H1 (cell line): ENCODE measurements around the gene SPEF2. TPM values are rescaled to one million over a fixed set of nuclear protein-coding genes. Genes with fewer than 3 reads are reported as not detected.

Experiments used
- CTCF ChIA-PET: fragments of 300-600 bp; sonication (Branson Sonifier 250); formaldehyde crosslinking; loops from one replicate; lab custom pipeline; 2021; ENCODE audit not compliant: partially characterized antibody; lab: Charles Lee
- POLR2A ChIA-PET: fragments of 300-600 bp; sonication (Branson Sonifier 250); formaldehyde crosslinking; loops from one replicate; lab custom pipeline; 2021; ENCODE audit warnings: inconsistent platforms; ENCODE audit not compliant: partially characterized antibody; lab: Charles Lee
- DNase-seq, 2 experiments: peaks; one replicate each; pipeline versions ENCODE4 v3.0.0 to v3.0.0-alpha.2; 2010 to 2022; ENCODE audit warnings: low spot score in 2 of 2, low read depth in 1 of 2, mixed read lengths in 1 of 2
- FAIRE-seq: peaks from 2 replicates; lab custom pipeline; 2011; peaks lifted over from hg19 to GRCh38; lab: Jason Lieb, UNC
- H2AFZ ChIP-seq: 2 replicates; pipeline ENCODE4 v1.8.1; 2012; ENCODE audit warnings: low read length, inconsistent platforms
- H2AK5ac ChIP-seq: 2 replicates; pipeline ENCODE4 v1.6.1; 2013; ENCODE audit warnings: low read depth, low read length
- H2BK120ac ChIP-seq: replicated peaks from 2 replicates; pipeline ENCODE3; 2013; ENCODE audit warnings: low read depth, low read length, inconsistent platforms
- H2BK12ac ChIP-seq: 2 replicates; pipeline ENCODE4 v1.6.1; 2013; ENCODE audit warnings: low read depth, low read length
- H2BK15ac ChIP-seq: 2 replicates; pipeline ENCODE4 v1.6.1; 2013; ENCODE audit warnings: low read length
- H2BK20ac ChIP-seq: 2 replicates; pipeline ENCODE4 v1.6.1; 2013; ENCODE audit warnings: low read length
- H2BK5ac ChIP-seq: 2 replicates; pipeline ENCODE4 v1.6.1; 2013; ENCODE audit warnings: low read depth, low read length
- H3K14ac ChIP-seq: 2 replicates; pipeline ENCODE4 v1.6.1; 2013; ENCODE audit warnings: inconsistent platforms; ENCODE audit not compliant: insufficient read length
- H3K18ac ChIP-seq: 2 replicates; pipeline ENCODE4 v1.6.1; 2013; ENCODE audit warnings: low read length; ENCODE audit errors: extremely low read depth
- H3K23ac ChIP-seq: 2 replicates; pipeline ENCODE4 v1.6.1; 2013; ENCODE audit warnings: inconsistent platforms; ENCODE audit not compliant: insufficient read length
- H3K23me2 ChIP-seq: 2 replicates; pipeline ENCODE4 v1.6.1; 2013; ENCODE audit warnings: low read depth, low read length
- H3K27ac ChIP-seq: 2 replicates; pipeline ENCODE4 v1.6.1; 2011; ENCODE audit warnings: low read depth, low read length, inconsistent platforms
- H3K27me3 ChIP-seq, 4 experiments: replicated peaks in 1 of 4; 1 replicate in 1 of 4; 2 replicates in 3 of 4; pipeline versions ENCODE4 v1.6.1 to v1.8.1; 2011 to 2013; ENCODE audit warnings: low read length in 3 of 4, mild to moderate bottlenecking in 3 of 4, inconsistent platforms in 2 of 4, mixed read lengths in 2 of 4, moderate library complexity in 1 of 4; ENCODE audit not compliant: control insufficient read depth in 3 of 4, insufficient read depth in 3 of 4; ENCODE audit errors: extremely low read depth in 1 of 4
- H3K36me3 ChIP-seq, 4 experiments: 2 replicates each; pipeline versions ENCODE4 v1.6.1 to v1.8.1; 2011 to 2013; ENCODE audit warnings: mild to moderate bottlenecking in 4 of 4, low read length in 3 of 4, moderate library complexity in 2 of 4, control low read depth in 1 of 4, inconsistent platforms in 1 of 4; ENCODE audit not compliant: insufficient read depth in 4 of 4, control insufficient read depth in 2 of 4
- H3K4ac ChIP-seq: replicated peaks from 2 replicates; pipeline ENCODE3; 2013; ENCODE audit warnings: low read length, low read depth, mixed read lengths, inconsistent platforms; ENCODE audit not compliant: insufficient read length
- H3K4me1 ChIP-seq, 4 experiments: replicated peaks in 1 of 4; 1 replicate in 1 of 4; 2 replicates in 3 of 4; pipeline versions ENCODE4 v1.6.1 to v1.8.1; 2011 to 2013; ENCODE audit warnings: low read length in 3 of 4, inconsistent platforms in 2 of 4, mixed read lengths in 1 of 4; ENCODE audit not compliant: insufficient read depth in 4 of 4, control insufficient read depth in 3 of 4
- H3K4me2 ChIP-seq, 2 experiments: 2 replicates each; pipeline versions ENCODE4 v1.6.1 to v1.8.1; 2011 to 2013; ENCODE audit warnings: low read depth in 2 of 2, low read length in 2 of 2, control low read depth in 1 of 2, inconsistent platforms in 1 of 2, mild to moderate bottlenecking in 1 of 2; ENCODE audit not compliant: insufficient read depth in 1 of 2
- H3K4me3 ChIP-seq, 4 experiments: fragments of 200-600, 300-600 bp in 1 of 4; sonication (generic), shearing (Covaris generic), sonication (Bioruptor Twin) in 1 of 4; 2 replicates each; pipeline versions ENCODE4 v1.5.1 to v1.8.1; 2011 to 2016; ENCODE audit warnings: low read length in 4 of 4, low read depth in 3 of 4, control low read depth in 2 of 4, inconsistent platforms in 2 of 4, mild to moderate bottlenecking in 2 of 4, mixed read lengths in 1 of 4, moderate library complexity in 1 of 4; ENCODE audit not compliant: insufficient read depth in 2 of 4; ENCODE audit errors: extremely low read depth in 1 of 4
- H3K56ac ChIP-seq: replicated peaks from 2 replicates; pipeline ENCODE3; 2013; ENCODE audit warnings: low read depth, mild to moderate bottlenecking, mixed read lengths, low read length, inconsistent platforms; ENCODE audit not compliant: insufficient read length
- H3K79me1 ChIP-seq: 2 replicates; pipeline ENCODE4 v1.6.1; 2013; ENCODE audit warnings: low read depth, low read length, control low read depth
- H3K79me2 ChIP-seq, 2 experiments: 2 replicates each; pipeline versions ENCODE4 v1.6.1 to v1.8.1; 2012 to 2013; ENCODE audit warnings: low read length in 2 of 2, mild to moderate bottlenecking in 2 of 2, inconsistent platforms in 1 of 2; ENCODE audit not compliant: insufficient read depth in 2 of 2, control insufficient read depth in 1 of 2
- H3K9ac ChIP-seq, 4 experiments: replicated peaks in 1 of 4; 1 replicate in 1 of 4; 2 replicates in 3 of 4; pipeline versions ENCODE4 v1.6.1 to v1.8.1; 2011 to 2013; ENCODE audit warnings: low read depth in 3 of 4, low read length in 3 of 4, control low read depth in 2 of 4, mild to moderate bottlenecking in 2 of 4, moderate library complexity in 2 of 4, inconsistent platforms in 1 of 4; ENCODE audit errors: extremely low read depth in 1 of 4
- H3K9me3 ChIP-seq, 2 experiments: 2 replicates each; pipeline versions ENCODE4 v1.6.1 to v1.8.1; 2012 to 2013; ENCODE audit warnings: mild to moderate bottlenecking in 2 of 2, moderate library complexity in 2 of 2, control low read depth in 1 of 2, inconsistent platforms in 1 of 2, low read depth in 1 of 2, low read length in 1 of 2, mixed read lengths in 1 of 2; ENCODE audit not compliant: insufficient read depth in 2 of 2
- H4K20me1 ChIP-seq, 2 experiments: replicated peaks in 1 of 2; 2 replicates each; pipeline versions ENCODE3 to v1.8.1; 2011 to 2013; ENCODE audit warnings: inconsistent platforms in 2 of 2, low read length in 2 of 2, mild to moderate bottlenecking in 1 of 2; ENCODE audit not compliant: insufficient read depth in 2 of 2, control insufficient read depth in 1 of 2
- H4K5ac ChIP-seq: 2 replicates; pipeline ENCODE4 v1.6.1; 2013; ENCODE audit warnings: low read length, low read depth, mixed read lengths, inconsistent platforms; ENCODE audit not compliant: insufficient read length
- H4K8ac ChIP-seq: 2 replicates; pipeline ENCODE4 v1.8.0; 2013; ENCODE audit warnings: mild to moderate bottlenecking, moderate library complexity, low read length, inconsistent platforms; ENCODE audit not compliant: insufficient read depth; ENCODE audit errors: extremely low read depth
- H4K91ac ChIP-seq: replicated peaks from 2 replicates; pipeline ENCODE3; 2013; ENCODE audit warnings: low read length, mixed read lengths, inconsistent platforms; ENCODE audit not compliant: insufficient read length
- FOSL1 ChIP-seq: IDR thresholded peaks from 2 replicates; pipeline ENCODE4 v1.6.1; 2011; ENCODE audit warnings: mild to moderate bottlenecking, low read depth, low read length, moderate library complexity; ENCODE audit not compliant: insufficient read depth
- KDM1A ChIP-seq: fragments of 200-600, 300-600 bp; sonication (generic); IDR thresholded peaks from 2 replicates; pipeline ENCODE4 v1.7.1; 2016; ENCODE audit warnings: mild to moderate bottlenecking, low read length, borderline replicate concordance
- NRF1 ChIP-seq: IDR thresholded peaks from 2 replicates; pipeline ENCODE4 v1.6.1; 2011; ENCODE audit warnings: mild to moderate bottlenecking, low read depth, low read length, improper control_type of control experiment
- SIX5 ChIP-seq: IDR thresholded peaks from 2 replicates; pipeline ENCODE4 v1.6.1; 2011; ENCODE audit warnings: mild to moderate bottlenecking, low read depth, low read length
- TAF7 ChIP-seq: optimal IDR thresholded peaks from 2 replicates; pipeline ENCODE3; 2011; ENCODE audit warnings: low read depth, mild to moderate bottlenecking, inconsistent platforms, low read length, moderate library complexity, borderline replicate concordance
- WGBS, 2 experiments: shearing (Covaris generic) in 1 of 2; methylation state at CpG; one replicate each; pipeline versions ENCODE4 v1.1.6 to v1.1.7; 2013 to 2015; ENCODE audit warnings: low lambda C conversion rate in 2 of 2, mixed read lengths in 2 of 2, inconsistent platforms in 1 of 2, low coverage in 1 of 2, missing lambda C conversion rate in 1 of 2; ENCODE audit not compliant: insufficient replicate concordance in 2 of 2, insufficient coverage in 1 of 2, insufficient read length in 1 of 2; ENCODE audit errors: extremely low coverage in 1 of 2, missing lambda C conversion rate in 1 of 2; 5-methylcytosine and 5-hydroxymethylcytosine counted together
- polyA plus RNA-seq, 7 experiments: library from polyadenylated mRNA; depleted of rRNA in 3 of 7; stranded (reverse) in 5 of 7; unstranded in 2 of 7; fragments of >200 nt in 5 of 7; fragments of 200-250 nt in 2 of 7; gene quantifications; 1 replicate in 5 of 7; 2 replicates in 1 of 7; 4 replicates in 1 of 7; pipeline versions ENCODE4 v1.2.1 to v1.2.3, GENCODE V29; 2011 to 2013; ENCODE audit warnings: missing spikeins in 2 of 7, mixed read lengths in 2 of 7
- total RNA-seq: library from RNA; stranded (reverse); fragmentation: NEBNext Ultra II Directional; extraction: Animal tissue kit (Norgen Biotek cat#: 25700); gene quantifications from 2 replicates; pipeline ENCODE4 v1.2.1, GENCODE V29; 2021
- TF ChIP-seq, protein P1 (sequence below), 3 experiments: IDR thresholded peaks; 1 replicate in 2 of 3; 2 replicates in 1 of 3; pipeline versions ENCODE4 v1.5.1 to v1.6.1; 2011; ENCODE audit warnings: low read length in 3 of 3, mild to moderate bottlenecking in 3 of 3, inconsistent platforms in 2 of 3, low read depth in 1 of 3, moderate library complexity in 1 of 3; ENCODE audit not compliant: insufficient read depth in 1 of 3; ENCODE audit errors: control extremely low read depth in 1 of 3
- TF ChIP-seq, protein P2 (sequence below): IDR thresholded peaks from 2 replicates; pipeline ENCODE4 v1.6.1; 2012; ENCODE audit warnings: low read length, inconsistent platforms

The SPEF2 gene
- total and polyA plus RNA-seq, 2 of the 8 experiments (the other 6 are each of a cell fraction or from before 2014, with no cell fraction given): 0.14 to 0.73 TPM

- Histone ChIP-seq H4K5ac (no peak overlapping the region), H2BK20ac (no peak overlapping the region), H3K56ac (no peak overlapping the region), H4K91ac (no peak overlapping the region), H3K4me2 (no peak overlapping the region), H3K4me3 (no peak overlapping the region), H2AK5ac (no peak overlapping the region), H3K18ac (no peak overlapping the region), H2BK15ac (no peak overlapping the region), H3K79me2 (no peaks in the 10 kb centered on the region), H3K4me1 (no peaks in the 10 kb centered on the region), H3K4ac (no peak overlapping the region), H3K9ac (no peak overlapping the region), H2BK12ac (no peak overlapping the region), H3K23ac (no peak overlapping the region), H3K9me3 (no peaks in the 10 kb centered on the region), H4K20me1 (no peaks in the 10 kb centered on the region), H3K14ac (no peak overlapping the region), H2BK5ac (no peak overlapping the region), H3K27ac (no peak overlapping the region), H2BK120ac (no peak overlapping the region), H3K79me1 (no peaks in the 10 kb centered on the region), H4K8ac (no peak overlapping the region), H3K23me2 (no peaks in the 10 kb centered on the region), H3K27me3 (no peaks in the 10 kb centered on the region), H3K36me3 (no peaks in the 10 kb centered on the region)
- POLR2A ChIA-PET: interaction anchor here (1.0 kb wide), 1 partner anchor 26 kb away, joined by 3 read pairs; no protein-coding TSS in a partner anchor
- CTCF ChIA-PET: interaction anchor here (3.2 kb wide), 1 partner anchor 247 kb away, joined by 16 read pairs; no protein-coding TSS in a partner anchor
- FAIRE-seq: no peak
- 89% methylated on average over 3 of the region's 3 CpGs; no CpG with 5 or more reads in 1 of the 2 experiments for WGBS, 2 experiments
- DNase-seq: no peak
- TF ChIP-seq KDM1A (no peak), NRF1 (no peak), TAF7 (no peak), FOSL1 (no peak), SIX5 (no peak)
- TF ChIP-seq, protein P1, sequence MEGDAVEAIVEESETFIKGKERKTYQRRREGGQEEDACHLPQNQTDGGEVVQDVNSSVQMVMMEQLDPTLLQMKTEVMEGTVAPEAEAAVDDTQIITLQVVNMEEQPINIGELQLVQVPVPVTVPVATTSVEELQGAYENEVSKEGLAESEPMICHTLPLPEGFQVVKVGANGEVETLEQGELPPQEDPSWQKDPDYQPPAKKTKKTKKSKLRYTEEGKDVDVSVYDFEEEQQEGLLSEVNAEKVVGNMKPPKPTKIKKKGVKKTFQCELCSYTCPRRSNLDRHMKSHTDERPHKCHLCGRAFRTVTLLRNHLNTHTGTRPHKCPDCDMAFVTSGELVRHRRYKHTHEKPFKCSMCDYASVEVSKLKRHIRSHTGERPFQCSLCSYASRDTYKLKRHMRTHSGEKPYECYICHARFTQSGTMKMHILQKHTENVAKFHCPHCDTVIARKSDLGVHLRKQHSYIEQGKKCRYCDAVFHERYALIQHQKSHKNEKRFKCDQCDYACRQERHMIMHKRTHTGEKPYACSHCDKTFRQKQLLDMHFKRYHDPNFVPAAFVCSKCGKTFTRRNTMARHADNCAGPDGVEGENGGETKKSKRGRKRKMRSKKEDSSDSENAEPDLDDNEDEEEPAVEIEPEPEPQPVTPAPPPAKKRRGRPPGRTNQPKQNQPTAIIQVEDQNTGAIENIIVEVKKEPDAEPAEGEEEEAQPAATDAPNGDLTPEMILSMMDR (IDR thresholded peaks at IDR 0.05; ENCODE audit: control extremely low read depth in 1 of 3, insufficient read depth in 1 of 3, low read depth in 1 of 3, low read length in 3 of 3): no peak
- TF ChIP-seq, protein P2, sequence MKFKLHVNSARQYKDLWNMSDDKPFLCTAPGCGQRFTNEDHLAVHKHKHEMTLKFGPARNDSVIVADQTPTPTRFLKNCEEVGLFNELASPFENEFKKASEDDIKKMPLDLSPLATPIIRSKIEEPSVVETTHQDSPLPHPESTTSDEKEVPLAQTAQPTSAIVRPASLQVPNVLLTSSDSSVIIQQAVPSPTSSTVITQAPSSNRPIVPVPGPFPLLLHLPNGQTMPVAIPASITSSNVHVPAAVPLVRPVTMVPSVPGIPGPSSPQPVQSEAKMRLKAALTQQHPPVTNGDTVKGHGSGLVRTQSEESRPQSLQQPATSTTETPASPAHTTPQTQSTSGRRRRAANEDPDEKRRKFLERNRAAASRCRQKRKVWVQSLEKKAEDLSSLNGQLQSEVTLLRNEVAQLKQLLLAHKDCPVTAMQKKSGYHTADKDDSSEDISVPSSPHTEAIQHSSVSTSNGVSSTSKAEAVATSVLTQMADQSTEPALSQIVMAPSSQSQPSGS: no peak
- TF ChIP-seq, all 59 proteins: peak for 0
- H2AFZ ChIP-seq: no peak overlapping the region
Observed at GRCh38 chr5:35678661-35679060, 61.0 kb downstream of the SPEF2 start.
